Astrocyte (in vitro differentiated cells and primary cell): ENCODE measurements around the gene RCAN2. TPM values are rescaled to one million over a fixed set of nuclear protein-coding genes. Genes with fewer than 3 reads are reported as not detected.

Source experiments
- DNase-seq: peaks from one replicate; pipeline ENCODE4 v3.0.0-alpha.2; 2010; ENCODE audit warnings: low read depth
- FAIRE-seq: peaks from 2 replicates; lab custom pipeline; 2011; peaks lifted over from hg19 to GRCh38; lab: Jason Lieb, UNC
- H2AFZ ChIP-seq: 2 replicates; pipeline ENCODE4 v1.6.0; 2012; ENCODE audit warnings: low read depth, low read length, inconsistent platforms
- H3K27ac ChIP-seq: 2 replicates; pipeline ENCODE4 v1.5.1; 2011; ENCODE audit warnings: low read depth, low read length, inconsistent platforms
- H3K27me3 ChIP-seq: 2 replicates; pipeline ENCODE4 v1.6.0; 2011; ENCODE audit warnings: low read length, inconsistent platforms; ENCODE audit not compliant: insufficient read depth
- H3K36me3 ChIP-seq: 2 replicates; pipeline ENCODE4 v1.5.1; 2011; ENCODE audit warnings: low read length, inconsistent platforms; ENCODE audit not compliant: insufficient read depth
- H3K4me1 ChIP-seq: 2 replicates; pipeline ENCODE4 v1.5.1; 2011; ENCODE audit warnings: low read length, inconsistent platforms; ENCODE audit not compliant: insufficient read depth
- H3K4me2 ChIP-seq: 2 replicates; pipeline ENCODE4 v1.6.0; 2012; ENCODE audit warnings: low read length, inconsistent platforms
- H3K4me3 ChIP-seq: 2 replicates; pipeline ENCODE4 v1.5.1; 2011; ENCODE audit warnings: low read depth, mild to moderate bottlenecking, low read length, inconsistent platforms; ENCODE audit not compliant: insufficient read depth
- H3K79me2 ChIP-seq: 2 replicates; pipeline ENCODE4 v1.6.0; 2012; ENCODE audit warnings: mild to moderate bottlenecking, low read length, inconsistent platforms; ENCODE audit not compliant: insufficient read depth
- H3K9ac ChIP-seq: 2 replicates; pipeline ENCODE4 v1.6.0; 2012; ENCODE audit warnings: mild to moderate bottlenecking, low read length, inconsistent platforms
- H3K9me3 ChIP-seq: 2 replicates; pipeline ENCODE4 v1.5.1; 2012; ENCODE audit warnings: low read depth, mild to moderate bottlenecking, low read length, inconsistent platforms; ENCODE audit not compliant: insufficient read depth
- H4K20me1 ChIP-seq: 2 replicates; pipeline ENCODE4 v1.6.0; 2012; ENCODE audit warnings: low read length, inconsistent platforms; ENCODE audit not compliant: insufficient read depth
- H3K27ac Mint-ChIP-seq: one replicate; pipeline ENCODE4 v1.8.0; 2021; ENCODE audit warnings: mild to moderate bottlenecking, mixed read lengths; ENCODE audit not compliant: unreplicated experiment
- H3K27me3 Mint-ChIP-seq: one replicate; pipeline ENCODE4 v1.8.0; 2021; ENCODE audit warnings: low read depth, mixed read lengths; ENCODE audit not compliant: unreplicated experiment
- H3K36me3 Mint-ChIP-seq: one replicate; pipeline ENCODE4 v1.8.0; 2021; ENCODE audit warnings: low read depth, mixed read lengths; ENCODE audit not compliant: unreplicated experiment
- H3K4me1 Mint-ChIP-seq: one replicate; pipeline ENCODE4 v1.8.0; 2021; ENCODE audit warnings: low read depth, mixed read lengths; ENCODE audit not compliant: unreplicated experiment
- H3K4me3 Mint-ChIP-seq: one replicate; pipeline ENCODE4 v1.8.0; 2021; ENCODE audit warnings: mild to moderate bottlenecking, moderate library complexity, mixed read lengths; ENCODE audit not compliant: unreplicated experiment
- H3K9me3 Mint-ChIP-seq: one replicate; pipeline ENCODE4 v1.8.0; 2021; ENCODE audit warnings: mild to moderate bottlenecking, mixed read lengths; ENCODE audit not compliant: unreplicated experiment
- CTCF ChIP-seq: IDR thresholded peaks from 2 replicates; pipeline ENCODE4 v1.5.1; 2011; ENCODE audit warnings: low read depth, mild to moderate bottlenecking, inconsistent platforms, low read length, moderate library complexity; ENCODE audit not compliant: insufficient read depth
- EZH2 ChIP-seq: IDR thresholded peaks from 2 replicates; pipeline ENCODE4 v1.6.1; 2012; ENCODE audit warnings: mild to moderate bottlenecking, low read length, inconsistent platforms; ENCODE audit not compliant: insufficient read depth
- total RNA-seq: library from RNA; stranded (reverse); gene quantifications from 2 replicates; pipeline ENCODE4 v1.2.1, GENCODE V29; 2021

Gene RCAN2
- total RNA-seq, 1 donor from 2014 or later = 10.6 TPM

DNA sequence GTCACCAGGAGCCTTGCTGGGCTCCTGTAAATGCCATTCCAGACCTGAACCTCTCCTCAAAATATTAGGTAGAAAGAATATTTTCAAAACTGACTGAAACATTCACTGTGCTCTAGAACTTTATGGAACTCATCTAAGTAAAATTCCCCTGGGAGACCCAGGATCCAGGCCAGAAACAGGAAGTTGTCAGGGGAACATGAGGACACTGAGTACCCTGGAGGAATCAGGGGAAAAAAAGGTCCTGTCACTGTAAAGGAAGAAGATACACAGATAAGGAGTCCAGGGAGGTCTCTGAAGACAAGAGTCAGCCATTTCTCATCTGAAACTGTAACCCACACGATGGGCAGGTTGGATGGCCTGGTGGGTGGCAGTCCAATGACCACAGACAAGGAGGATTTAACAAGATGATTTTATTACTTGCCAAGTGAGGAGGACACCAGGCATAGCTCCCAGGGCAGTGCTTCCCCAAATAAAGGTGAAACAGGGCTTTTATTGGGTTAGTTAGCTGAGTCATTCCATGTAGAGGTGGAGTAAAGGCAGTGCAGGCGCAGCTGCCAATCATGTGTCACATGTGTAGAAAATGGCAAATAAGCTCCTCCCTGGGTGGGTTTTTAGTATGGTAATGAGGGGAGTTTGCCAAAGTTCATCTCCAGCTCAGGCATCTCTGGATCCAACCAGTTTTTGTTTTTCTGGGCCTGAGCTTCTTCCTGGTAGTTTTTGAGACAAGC, 138.5 kb downstream of the RCAN2 start:
- H3K36me3 Mint-ChIP-seq = peaks cover 2% of the 10 kb centered on the region
- no peak overlapping the region for H3K4me3 ChIP-seq
- peaks cover 4% of the 10 kb centered on the region for H3K27me3 Mint-ChIP-seq
- no peak overlapping the region for H3K4me3 Mint-ChIP-seq
- H3K9me3 Mint-ChIP-seq = no peaks in the 10 kb centered on the region
- no peaks in the 10 kb centered on the region for H3K9me3 ChIP-seq
- FAIRE-seq (no peak), DNase-seq (no peak)
- H3K27me3 ChIP-seq = no peaks in the 10 kb centered on the region
- no peak overlapping the region for H3K27ac Mint-ChIP-seq
- no peaks in the 10 kb centered on the region for H3K79me2 ChIP-seq
- TF ChIP-seq EZH2 (no peak), CTCF (no peak)
- H3K36me3 ChIP-seq = no peaks in the 10 kb centered on the region
- no peak overlapping the region for H3K9ac ChIP-seq
- H3K27ac ChIP-seq = no peak overlapping the region
- H3K4me2 ChIP-seq = no peak overlapping the region
- H2AFZ ChIP-seq = no peak overlapping the region
- H3K4me1 ChIP-seq = no peaks in the 10 kb centered on the region
- no peaks in the 10 kb centered on the region for H4K20me1 ChIP-seq
- H3K4me1 Mint-ChIP-seq = peaks cover 2% of the 10 kb centered on the region

- H3K4me2 ChIP-seq = no peak overlapping the region
- Mint-ChIP-seq H3K4me1 (peaks cover 2% of the 10 kb centered on the region), H3K4me3 (no peak overlapping the region), H3K27ac (no peak overlapping the region), H3K36me3 (peaks cover 2% of the 10 kb centered on the region), H3K9me3 (no peaks in the 10 kb centered on the region), H3K27me3 (no peaks in the 10 kb centered on the region)
- no peak overlapping the region for H3K27ac ChIP-seq
- no peaks in the 10 kb centered on the region for H3K9me3 ChIP-seq
- no peaks in the 10 kb centered on the region for H4K20me1 ChIP-seq
- no peaks in the 10 kb centered on the region for H3K36me3 ChIP-seq
- no peak overlapping the region for H3K9ac ChIP-seq
- no peaks in the 10 kb centered on the region for H3K4me1 ChIP-seq
- DNase-seq = no peak
- no peak overlapping the region for H2AFZ ChIP-seq
- H3K4me3 ChIP-seq = no peak overlapping the region
- TF ChIP-seq CTCF = no peak
- H3K27me3 ChIP-seq = no peaks in the 10 kb centered on the region
- no peaks in the 10 kb centered on the region for H3K79me2 ChIP-seq
- FAIRE-seq = no peak
These were observed 140.5 kb downstream of the RCAN2 start for GRCh38 chr6:46350714-46351113.

GRCh38 chr6:46347669-46348068, 143.6 kb downstream of the RCAN2 start:
- Histone ChIP-seq H3K4me3 (no peak overlapping the region), H3K9ac (no peak overlapping the region), H3K36me3 (no peaks in the 10 kb centered on the region), H3K9me3 (no peaks in the 10 kb centered on the region), H3K27me3 (no peaks in the 10 kb centered on the region), H2AFZ (no peak overlapping the region), H3K79me2 (no peaks in the 10 kb centered on the region), H3K4me2 (no peak overlapping the region), H3K4me1 (no peaks in the 10 kb centered on the region), H3K27ac (no peak overlapping the region), H4K20me1 (no peaks in the 10 kb centered on the region)
- no peak overlapping the region for H3K4me3 Mint-ChIP-seq
- H3K9me3 Mint-ChIP-seq = no peaks in the 10 kb centered on the region
- no peak overlapping the region for H3K27ac Mint-ChIP-seq
- TF ChIP-seq EZH2 (no peak), CTCF (no peak)
- H3K27me3 Mint-ChIP-seq = no peaks in the 10 kb centered on the region
- no peak for FAIRE-seq
- DNase-seq = no peak
- H3K4me1 Mint-ChIP-seq = peaks cover 2% of the 10 kb centered on the region
- H3K36me3 Mint-ChIP-seq = peaks cover 2% of the 10 kb centered on the region
